WTC11 (cell line): ENCODE data around the gene ETS1. TPM values are rescaled to one million over a fixed set of nuclear protein-coding genes. Genes with fewer than 3 reads are reported as not detected.

Source experiments
- ATAC-seq: fragments of 200-7000 bp; cut with Tn5 transposase; 2 replicates; pipeline ENCODE4 v1.10.0; 2021; ENCODE audit warnings: mild to moderate bottlenecking, moderate library complexity
- CTCF ChIA-PET: fragments of 300-600 bp; sonication (Branson Sonifier 250); formaldehyde crosslinking; loops from one replicate; lab custom pipeline; 2021; ENCODE audit warnings: antibody characterized with exemption; lab: Charles Lee
- POLR2A ChIA-PET: fragments of 350-600 bp; sonication (Branson Sonifier 250); formaldehyde crosslinking; loops from one replicate; lab custom pipeline; 2021; ENCODE audit warnings: antibody characterized with exemption; lab: Charles Lee
- DNase-seq: peaks from one replicate; pipeline ENCODE4 v3.0.0; 2021; ENCODE audit warnings: low spot score
- H3K27ac Mint-ChIP-seq: 2 replicates; pipeline ENCODE4 v1.8.0; 2021; ENCODE audit warnings: mixed read lengths
- H3K27me3 Mint-ChIP-seq: 2 replicates; pipeline ENCODE4 v1.8.0; 2021; ENCODE audit warnings: low read depth, mild to moderate bottlenecking, moderate library complexity, mixed read lengths
- H3K36me3 Mint-ChIP-seq: 2 replicates; pipeline ENCODE4 v1.8.0; 2021; ENCODE audit warnings: mixed read lengths
- H3K4me1 Mint-ChIP-seq: 2 replicates; pipeline ENCODE4 v1.8.0; 2022; ENCODE audit warnings: mixed read lengths
- H3K4me3 Mint-ChIP-seq: 2 replicates; pipeline ENCODE4 v1.8.0; 2021; ENCODE audit warnings: mild to moderate bottlenecking, moderate library complexity, mixed read lengths
- H3K9me3 Mint-ChIP-seq: 2 replicates; pipeline ENCODE4 v1.8.0; 2021; ENCODE audit warnings: mixed read lengths
- ATF3 ChIP-seq: sonication (generic); formaldehyde crosslinking; conservative IDR thresholded peaks from 2 replicates; pipeline ENCODE4 v1.8.1; 2022; ENCODE audit warnings: mild to moderate bottlenecking, missing genetic modification reagents
- ATF6 ChIP-seq: sonication (generic); formaldehyde crosslinking; IDR thresholded peaks from 2 replicates; pipeline ENCODE4 v1.8.1; 2023; ENCODE audit warnings: mild to moderate bottlenecking, missing genetic modification reagents
- CREB1 ChIP-seq: sonication (generic); formaldehyde crosslinking; IDR thresholded peaks from 2 replicates; pipeline ENCODE4 v1.8.0; 2023; ENCODE audit warnings: mild to moderate bottlenecking, missing genetic modification reagents
- ELF4 ChIP-seq: sonication (generic); formaldehyde crosslinking; IDR thresholded peaks from 2 replicates; pipeline ENCODE4 v1.8.1; 2022; ENCODE audit warnings: low read depth, mild to moderate bottlenecking, moderate library complexity, missing genetic modification reagents
- EMX1 ChIP-seq: fragments of 250-450 bp; sonication (Bioruptor Pico); IDR thresholded peaks from 2 replicates; pipeline ENCODE4 v1.8.0; 2021; ENCODE audit warnings: mild to moderate bottlenecking
- FOXP4 ChIP-seq: sonication (generic); formaldehyde crosslinking; IDR thresholded peaks from 2 replicates; pipeline ENCODE4 v1.8.0; 2022; ENCODE audit warnings: mild to moderate bottlenecking, missing genetic modification reagents
- GTF2I ChIP-seq: fragments of 250-450 bp; sonication (Bioruptor Pico); conservative IDR thresholded peaks from 2 replicates; pipeline ENCODE4 v1.4.0; 2021; ENCODE audit warnings: mild to moderate bottlenecking
- HMGA2 ChIP-seq: fragments of 250-450 bp; sonication (Bioruptor Pico); IDR thresholded peaks from 2 replicates; pipeline ENCODE4 v1.4.0; 2021; ENCODE audit warnings: mild to moderate bottlenecking, moderate library complexity
- JAZF1 ChIP-seq: fragments of 250-450 bp; sonication (Bioruptor Pico); IDR thresholded peaks from 2 replicates; pipeline ENCODE4 v1.9.0; 2021; ENCODE audit warnings: moderate library complexity, mild to moderate bottlenecking, inconsistent platforms
- JUN ChIP-seq: sonication (generic); formaldehyde crosslinking; IDR thresholded peaks from 2 replicates; pipeline ENCODE4 v1.8.0; 2023; ENCODE audit warnings: mild to moderate bottlenecking, missing genetic modification reagents
- NR1H2 ChIP-seq: sonication (generic); formaldehyde crosslinking; IDR thresholded peaks from 2 replicates; pipeline ENCODE4 v1.9.0; 2021; ENCODE audit warnings: mild to moderate bottlenecking, moderate library complexity, missing genetic modification reagents
- NR2C2 ChIP-seq: sonication (generic); formaldehyde crosslinking; IDR thresholded peaks from 2 replicates; pipeline ENCODE4 v1.8.0; 2022; ENCODE audit warnings: mild to moderate bottlenecking, missing genetic modification reagents
- SMAD3 ChIP-seq: sonication (generic); formaldehyde crosslinking; IDR thresholded peaks from 2 replicates; pipeline ENCODE4 v1.8.0; 2022; ENCODE audit warnings: missing genetic modification reagents, mild to moderate bottlenecking, borderline replicate concordance
- TEAD1 ChIP-seq: sonication (generic); formaldehyde crosslinking; IDR thresholded peaks from 2 replicates; pipeline ENCODE4 v1.8.0; 2022; ENCODE audit warnings: mild to moderate bottlenecking, missing genetic modification reagents
- ZBTB21 ChIP-seq: sonication (generic); formaldehyde crosslinking; IDR thresholded peaks from 2 replicates; pipeline ENCODE4 v1.8.1; 2023; ENCODE audit warnings: mild to moderate bottlenecking, missing genetic modification reagents, borderline replicate concordance
- ZNF219 ChIP-seq: sonication (generic); formaldehyde crosslinking; IDR thresholded peaks from 2 replicates; pipeline ENCODE4 v1.8.0; 2023; ENCODE audit warnings: missing genetic modification reagents, mild to moderate bottlenecking, borderline replicate concordance
- ZNF512 ChIP-seq: sonication (generic); formaldehyde crosslinking; IDR thresholded peaks from 2 replicates; pipeline ENCODE4 v1.8.1; 2022; ENCODE audit warnings: missing genetic modification reagents, borderline replicate concordance
- total RNA-seq: library from RNA; stranded (reverse); gene quantifications from 3 replicates; pipeline ENCODE4 v1.2.3, GENCODE V29; 2021
- TF ChIP-seq, protein P1 (sequence below): fragments of 250-450 bp; sonication (Bioruptor Pico); IDR thresholded peaks from 2 replicates; pipeline ENCODE4 v2.1.2; 2022; ENCODE audit warnings: mild to moderate bottlenecking, moderate library complexity
- TF ChIP-seq, protein P2 (sequence below): sonication (generic); formaldehyde crosslinking; IDR thresholded peaks from 2 replicates; pipeline ENCODE4 v1.8.0; 2022; ENCODE audit warnings: mild to moderate bottlenecking, missing genetic modification reagents
- TF ChIP-seq, protein P3 (sequence below): sonication (generic); formaldehyde crosslinking; IDR thresholded peaks from 2 replicates; pipeline ENCODE4 v1.8.1; 2022; ENCODE audit warnings: low read depth, mild to moderate bottlenecking, moderate library complexity, missing genetic modification reagents, borderline replicate concordance
- TF ChIP-seq, protein P4 (sequence below): sonication (generic); formaldehyde crosslinking; IDR thresholded peaks from 2 replicates; pipeline ENCODE4 v1.8.0; 2023; ENCODE audit warnings: mild to moderate bottlenecking, missing genetic modification reagents

ETS1 gene
- total RNA-seq, 1 experiment from 2014 or later: 33.1 TPM

GRCh38 chr11:128502726-128503125 lies 84.6 kb downstream of the ETS1 start:
- Mint-ChIP-seq H3K9me3 (peaks cover 7% of the 10 kb centered on the region), H3K27me3 (no peaks in the 10 kb centered on the region), H3K4me3 (no peak overlapping the region), H3K27ac (no peak overlapping the region), H3K36me3 (no peaks in the 10 kb centered on the region; the same call in 1 of the 2 replicates), H3K4me1 (peaks cover 52% of the 10 kb centered on the region)
- DNase-seq (no peak), ATAC-seq (no peak)
- CTCF ChIA-PET: no interaction called here
- TF ChIP-seq, protein P1, sequence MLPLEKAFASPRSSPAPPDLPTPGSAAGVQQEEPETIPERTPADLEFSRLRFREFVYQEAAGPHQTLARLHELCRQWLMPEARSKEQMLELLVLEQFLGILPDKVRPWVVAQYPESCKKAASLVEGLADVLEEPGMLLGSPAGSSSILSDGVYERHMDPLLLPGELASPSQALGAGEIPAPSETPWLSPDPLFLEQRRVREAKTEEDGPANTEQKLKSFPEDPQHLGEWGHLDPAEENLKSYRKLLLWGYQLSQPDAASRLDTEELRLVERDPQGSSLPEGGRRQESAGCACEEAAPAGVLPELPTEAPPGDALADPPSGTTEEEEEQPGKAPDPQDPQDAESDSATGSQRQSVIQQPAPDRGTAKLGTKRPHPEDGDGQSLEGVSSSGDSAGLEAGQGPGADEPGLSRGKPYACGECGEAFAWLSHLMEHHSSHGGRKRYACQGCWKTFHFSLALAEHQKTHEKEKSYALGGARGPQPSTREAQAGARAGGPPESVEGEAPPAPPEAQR (CRISPR knock-in tag): no peak
- TF ChIP-seq EMX1 (CRISPR knock-in tag) (no peak), JAZF1 (CRISPR knock-in tag) (no peak), NR2C2 (CRISPR knock-in tag) (no peak), ATF6 (CRISPR knock-in tag) (no peak), HMGA2 (no peak), TEAD1 (no peak), ZBTB21 (CRISPR knock-in tag) (no peak), ATF3 (CRISPR knock-in tag) (no peak), CREB1 (CRISPR knock-in tag) (no peak), ELF4 (CRISPR knock-in tag) (no peak), JUN (CRISPR knock-in tag) (no peak), FOXP4 (CRISPR knock-in tag) (no peak)
- TF ChIP-seq, protein P2, sequence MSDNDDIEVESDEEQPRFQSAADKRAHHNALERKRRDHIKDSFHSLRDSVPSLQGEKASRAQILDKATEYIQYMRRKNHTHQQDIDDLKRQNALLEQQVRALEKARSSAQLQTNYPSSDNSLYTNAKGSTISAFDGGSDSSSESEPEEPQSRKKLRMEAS (CRISPR knock-in tag): no peak
- TF ChIP-seq, protein P3, sequence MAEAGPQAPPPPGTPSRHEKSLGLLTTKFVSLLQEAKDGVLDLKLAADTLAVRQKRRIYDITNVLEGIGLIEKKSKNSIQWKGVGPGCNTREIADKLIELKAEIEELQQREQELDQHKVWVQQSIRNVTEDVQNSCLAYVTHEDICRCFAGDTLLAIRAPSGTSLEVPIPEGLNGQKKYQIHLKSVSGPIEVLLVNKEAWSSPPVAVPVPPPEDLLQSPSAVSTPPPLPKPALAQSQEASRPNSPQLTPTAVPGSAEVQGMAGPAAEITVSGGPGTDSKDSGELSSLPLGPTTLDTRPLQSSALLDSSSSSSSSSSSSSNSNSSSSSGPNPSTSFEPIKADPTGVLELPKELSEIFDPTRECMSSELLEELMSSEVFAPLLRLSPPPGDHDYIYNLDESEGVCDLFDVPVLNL (CRISPR knock-in tag): no peak
- POLR2A ChIA-PET: no interaction called here

GRCh38 chr11:128501632-128502549 lies 85.5 kb downstream of the ETS1 start:
- Mint-ChIP-seq H3K4me1 (peaks cover 52% of the 10 kb centered on the region), H3K36me3 (no peaks in the 10 kb centered on the region; the same call in 1 of the 2 replicates), H3K27ac (no peak overlapping the region), H3K4me3 (no peak overlapping the region), H3K9me3 (peaks cover 7% of the 10 kb centered on the region), H3K27me3 (no peaks in the 10 kb centered on the region)
- CTCF ChIA-PET: no interaction called here
- POLR2A ChIA-PET: no interaction called here
- ATAC-seq: no peak
- no peak for DNase-seq
- TF ChIP-seq, protein P4, sequence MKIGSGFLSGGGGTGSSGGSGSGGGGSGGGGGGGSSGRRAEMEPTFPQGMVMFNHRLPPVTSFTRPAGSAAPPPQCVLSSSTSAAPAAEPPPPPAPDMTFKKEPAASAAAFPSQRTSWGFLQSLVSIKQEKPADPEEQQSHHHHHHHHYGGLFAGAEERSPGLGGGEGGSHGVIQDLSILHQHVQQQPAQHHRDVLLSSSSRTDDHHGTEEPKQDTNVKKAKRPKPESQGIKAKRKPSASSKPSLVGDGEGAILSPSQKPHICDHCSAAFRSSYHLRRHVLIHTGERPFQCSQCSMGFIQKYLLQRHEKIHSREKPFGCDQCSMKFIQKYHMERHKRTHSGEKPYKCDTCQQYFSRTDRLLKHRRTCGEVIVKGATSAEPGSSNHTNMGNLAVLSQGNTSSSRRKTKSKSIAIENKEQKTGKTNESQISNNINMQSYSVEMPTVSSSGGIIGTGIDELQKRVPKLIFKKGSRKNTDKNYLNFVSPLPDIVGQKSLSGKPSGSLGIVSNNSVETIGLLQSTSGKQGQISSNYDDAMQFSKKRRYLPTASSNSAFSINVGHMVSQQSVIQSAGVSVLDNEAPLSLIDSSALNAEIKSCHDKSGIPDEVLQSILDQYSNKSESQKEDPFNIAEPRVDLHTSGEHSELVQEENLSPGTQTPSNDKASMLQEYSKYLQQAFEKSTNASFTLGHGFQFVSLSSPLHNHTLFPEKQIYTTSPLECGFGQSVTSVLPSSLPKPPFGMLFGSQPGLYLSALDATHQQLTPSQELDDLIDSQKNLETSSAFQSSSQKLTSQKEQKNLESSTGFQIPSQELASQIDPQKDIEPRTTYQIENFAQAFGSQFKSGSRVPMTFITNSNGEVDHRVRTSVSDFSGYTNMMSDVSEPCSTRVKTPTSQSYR (CRISPR knock-in tag): no peak
- TF ChIP-seq NR1H2 (CRISPR knock-in tag): no peak
- TF ChIP-seq SMAD3 (CRISPR knock-in tag): no peak
- no peak for TF ChIP-seq ZNF512 (CRISPR knock-in tag)
- TF ChIP-seq, protein P3 (CRISPR knock-in tag): no peak
- TF ChIP-seq CREB1 (CRISPR knock-in tag): no peak
- TF ChIP-seq ZNF219 (CRISPR knock-in tag): no peak
- no peak for TF ChIP-seq GTF2I
